ENCODE results near the gene MST1R. TPM values are rescaled to one million over a fixed set of nuclear protein-coding genes. Genes with fewer than 3 reads are reported as not detected.

MST1R gene
- total and polyA plus RNA-seq, 3 experiments from 2014 or later = 0.83 to 1.2 TPM; not detected in 1

DNA sequence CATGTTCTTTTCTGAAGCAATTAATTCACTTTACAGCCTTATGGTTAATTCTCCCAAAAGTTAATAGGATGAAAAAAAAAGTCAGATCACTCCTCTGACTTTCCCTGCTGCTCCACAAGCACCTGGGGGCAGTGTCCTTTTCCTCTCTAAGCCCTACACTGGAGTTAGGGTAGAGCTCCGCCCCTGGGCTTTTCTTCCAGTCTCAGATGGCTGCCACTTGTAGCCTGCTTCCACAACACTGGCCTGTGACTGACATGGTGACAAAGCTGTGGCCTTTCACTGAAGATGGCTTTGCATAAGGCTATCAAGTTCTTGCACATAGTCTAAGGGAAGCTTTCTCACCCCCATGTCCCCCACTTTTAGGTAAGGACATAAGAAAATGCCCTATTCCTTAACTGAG, 27.2 kb upstream of the MST1R start:
- H3K36me3 Mint-ChIP-seq = peaks cover 0 to 3% (median 1%) of the 10 kb centered on the region in 3 donors
- peaks cover 22% of the 10 kb centered on the region for H3K4me1 ChIP-seq (ENCODE audit: insufficient read depth, low read length)
- H3K9me3 Mint-ChIP-seq = no peaks in the 10 kb centered on the region
- H3K27me3 ChIP-seq (ENCODE audit: insufficient read depth, low read length, poor library complexity, severe bottlenecking) = no peaks in the 10 kb centered on the region
- H3K4me3 Mint-ChIP-seq = peak overlapping the region in 6 of 7 donors; percentile 29 to 69 (median 52)
- H3K9me3 ChIP-seq (ENCODE audit: low read length) = no peaks in the 10 kb centered on the region
- peak overlapping the region; percentile 76 for H3K27ac ChIP-seq (ENCODE audit: low read depth, low read length)
- H3K27me3 Mint-ChIP-seq = no peaks in the 10 kb centered on the region
- H3K27ac Mint-ChIP-seq = peak overlapping the region; percentile 6 to 87 (median 24)
- no peak for DNase-seq
- ChIA-PET CTCF (interaction anchor here (1.0 to 1.1 kb wide), 2 partner anchors 9 to 129 kb away, joined by 3 read pairs; partner anchors contain the start of gene RBM6), POLR2A (interaction anchor here (2.0 kb wide), 1 partner anchor 9 kb away, joined by 19 read pairs; the partner anchor contains the start of gene RBM6)
- H3K36me3 ChIP-seq (ENCODE audit: insufficient read depth, low read length) = no peaks in the 10 kb centered on the region
- peaks cover 21 to 36% (median 24%) of the 10 kb centered on the region in 3 donors for H3K4me1 Mint-ChIP-seq
- no peak overlapping the region for H3K4me3 ChIP-seq (ENCODE audit: low read length)

DNA sequence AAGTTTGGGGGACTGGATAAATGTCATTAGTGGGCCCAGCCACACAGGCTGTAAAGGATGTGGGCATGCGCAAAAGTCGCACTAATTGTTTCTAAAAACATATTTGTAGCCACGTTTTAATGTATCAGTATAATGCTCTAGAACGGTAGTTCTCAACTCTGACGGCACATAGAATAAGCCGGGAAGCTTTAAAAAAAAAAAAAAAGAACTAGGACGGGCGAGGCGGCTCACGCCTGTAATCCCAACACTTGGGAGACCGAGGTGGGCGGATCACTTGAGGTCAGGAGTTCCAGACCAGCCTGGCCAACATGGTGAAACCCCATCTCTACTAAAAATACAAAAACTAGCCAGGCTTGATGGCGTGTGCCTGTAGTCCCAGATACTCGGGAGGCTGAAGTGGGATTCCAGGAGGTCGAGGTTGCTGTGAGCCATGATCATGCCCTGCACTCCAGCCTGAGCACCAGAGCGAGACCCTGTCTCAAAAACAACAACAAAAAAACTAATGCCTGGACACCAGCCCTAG, 26.6 kb upstream of the MST1R start:
- Histone ChIP-seq H3K36me3 (ENCODE audit: insufficient read depth, low read length) (no peaks in the 10 kb centered on the region), H3K4me3 (ENCODE audit: low read length) (peak overlapping the region; percentile 97), H3K27me3 (ENCODE audit: insufficient read depth, low read length, poor library complexity, severe bottlenecking) (no peaks in the 10 kb centered on the region), H3K27ac (ENCODE audit: low read depth, low read length) (peak overlapping the region; percentile 76), H3K4me1 (ENCODE audit: insufficient read depth, low read length) (peaks cover 22% of the 10 kb centered on the region), H3K9me3 (ENCODE audit: low read length) (no peaks in the 10 kb centered on the region)
- POLR2A ChIA-PET = interaction anchor here (0.5 to 2.0 kb wide), 3 partner anchors 10 to 127 kb away, joined by 3 to 19 read pairs (median 5); partner anchors contain the start of genes INKA1 and RBM6
- Mint-ChIP-seq H3K4me3 (peak overlapping the region; percentile 80 to 92 (median 84)), H3K36me3 (peaks cover 0 to 3% (median 3%) of the 10 kb centered on the region in 3 donors), H3K9me3 (no peaks in the 10 kb centered on the region), H3K27ac (peak overlapping the region; percentile 84 to 96 (median 90)), H3K4me1 (peaks cover 22 to 39% (median 25%) of the 10 kb centered on the region in 3 donors), H3K27me3 (no peaks in the 10 kb centered on the region)
- CTCF ChIA-PET = interaction anchor here (1.2 to 1.3 kb wide), 2 partner anchors 9 to 13 kb away, joined by 3 to 11 read pairs; partner anchors contain the start of gene RBM6
- DNase-seq = no peak

DNA sequence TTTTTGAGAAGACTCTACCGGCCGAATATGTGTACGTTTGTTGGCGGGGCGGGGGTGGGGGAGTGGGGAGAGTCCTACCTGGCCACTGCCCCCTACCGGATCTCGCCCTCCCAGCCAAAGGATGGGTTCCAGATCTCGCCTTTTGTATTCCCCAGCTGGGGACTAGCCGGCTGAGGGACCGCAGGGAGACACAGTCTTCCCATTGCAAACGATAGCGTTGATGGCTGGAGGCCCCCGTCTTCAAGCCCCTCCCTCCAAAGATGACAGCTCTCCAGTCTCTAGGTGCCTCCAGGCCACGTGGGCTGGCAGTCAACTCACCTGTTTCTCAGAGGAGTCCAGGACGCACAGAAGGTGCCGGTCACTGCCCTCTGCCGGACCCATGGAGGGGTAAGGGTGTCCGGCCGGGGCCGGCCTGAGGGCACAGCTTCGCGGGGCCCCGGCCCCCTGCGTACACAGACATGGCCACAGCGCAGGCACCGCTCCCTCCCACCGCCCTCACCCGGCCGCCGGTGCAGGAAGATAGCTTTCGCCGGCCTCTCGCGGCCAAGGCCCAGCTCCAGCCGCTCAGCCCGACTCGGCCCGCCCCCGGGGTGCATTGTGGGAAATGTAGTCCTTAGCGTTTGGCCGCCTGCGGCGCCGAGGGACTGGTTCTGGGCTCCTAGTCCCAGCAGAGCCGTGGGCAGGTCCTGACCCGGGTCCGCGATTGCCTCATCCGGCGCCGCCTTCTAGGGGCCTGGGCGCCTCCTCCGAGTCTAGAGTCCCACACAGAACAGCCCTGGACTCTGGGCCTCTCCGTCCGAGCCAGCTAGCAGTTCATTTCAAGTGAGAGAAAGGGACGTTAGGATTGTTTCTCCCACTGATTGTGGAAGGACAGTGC, 25.9 kb upstream of the MST1R start, which contains the start of gene MON1A:
MON1A (minus strand) TSS at position 521 of the 877 bp plus-strand sequence. CDS start 16,465 bp downstream, outside the sequence.
- ChIA-PET CTCF (interaction anchor here (0.7 to 1.3 kb wide), 3 partner anchors 10 to 127 kb away, joined by 3 to 11 read pairs (median 3); partner anchors contain the start of gene RBM6), POLR2A (interaction anchor here (0.5 to 2.0 kb wide), 4 partner anchors 10 to 175 kb away, joined by 3 to 19 read pairs (median 4); partner anchors contain the start of genes INKA1 and RBM6)
- Mint-ChIP-seq H3K27me3 (no peaks in the 10 kb centered on the region), H3K9me3 (no peaks in the 10 kb centered on the region), H3K27ac (peak within 1 kb of the TSS; percentile 84 to 96 (median 90)), H3K4me1 (peaks cover 22 to 42% (median 25%) of the 10 kb centered on the region in 3 donors), H3K36me3 (peaks cover 0 to 7% (median 3%) of the 10 kb centered on the region in 3 donors), H3K4me3 (peak within 1 kb of the TSS; percentile 80 to 92 (median 84))
- Histone ChIP-seq H3K4me1 (ENCODE audit: insufficient read depth, low read length) (peaks cover 22% of the 10 kb centered on the region), H3K9me3 (ENCODE audit: low read length) (no peaks in the 10 kb centered on the region), H3K36me3 (ENCODE audit: insufficient read depth, low read length) (no peaks in the 10 kb centered on the region), H3K4me3 (ENCODE audit: low read length) (peak within 1 kb of the TSS; percentile 97), H3K27ac (ENCODE audit: low read depth, low read length) (peak within 1 kb of the TSS; percentile 76), H3K27me3 (ENCODE audit: insufficient read depth, low read length, poor library complexity, severe bottlenecking) (no peaks in the 10 kb centered on the region)
- DNase-seq = peak; percentile 77 to 89 (median 80)

DNA sequence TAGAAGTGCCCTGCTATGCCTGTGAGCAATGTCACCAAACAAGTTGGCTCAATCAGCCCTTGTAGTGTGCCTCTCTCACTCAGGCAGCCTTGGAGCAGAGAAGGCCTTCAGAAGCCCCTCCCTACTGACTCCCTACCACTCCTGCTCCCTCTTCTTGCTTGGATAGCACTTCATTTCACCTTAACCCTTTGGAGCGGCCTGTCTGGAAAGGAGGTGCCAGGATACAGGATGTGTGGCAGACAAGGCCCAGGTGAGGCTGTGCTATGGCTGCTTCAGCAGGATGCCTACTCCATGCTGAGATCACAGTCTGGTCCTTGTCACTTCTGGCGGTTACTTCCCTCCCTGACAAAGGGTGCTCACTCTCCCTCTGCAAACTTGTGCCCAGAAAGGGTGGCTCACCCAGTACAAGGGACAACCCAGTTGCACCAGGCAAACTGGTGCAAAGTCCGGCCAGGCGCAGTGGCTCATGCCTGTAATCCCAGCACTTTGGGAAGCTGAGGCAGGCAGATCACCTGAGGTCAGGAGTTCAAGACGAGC, 24.9 kb upstream of the MST1R start:
- Mint-ChIP-seq H3K4me3 (peak overlapping the region; percentile 80 to 92 (median 84)), H3K27ac (peak overlapping the region; percentile 41 to 96 (median 84)), H3K9me3 (no peaks in the 10 kb centered on the region), H3K36me3 (peaks cover 0 to 14% (median 3%) of the 10 kb centered on the region in 3 donors), H3K4me1 (peaks cover 22 to 43% (median 25%) of the 10 kb centered on the region in 3 donors), H3K27me3 (no peaks in the 10 kb centered on the region)
- Histone ChIP-seq H3K9me3 (ENCODE audit: low read length) (no peaks in the 10 kb centered on the region), H3K36me3 (ENCODE audit: insufficient read depth, low read length) (no peaks in the 10 kb centered on the region), H3K27me3 (ENCODE audit: insufficient read depth, low read length, poor library complexity, severe bottlenecking) (no peaks in the 10 kb centered on the region), H3K27ac (ENCODE audit: low read depth, low read length) (no peak overlapping the region), H3K4me1 (ENCODE audit: insufficient read depth, low read length) (peaks cover 22% of the 10 kb centered on the region), H3K4me3 (ENCODE audit: low read length) (no peak overlapping the region)
- ChIA-PET CTCF (interaction anchor here (0.7 to 1.2 kb wide), 2 partner anchors 15 to 126 kb away, joined by 3 read pairs; no protein-coding TSS in a partner anchor), POLR2A (interaction anchor here (2.0 kb wide), 1 partner anchor 11 kb away, joined by 19 read pairs; the partner anchor contains the start of gene RBM6)
- no peak for DNase-seq

DNA sequence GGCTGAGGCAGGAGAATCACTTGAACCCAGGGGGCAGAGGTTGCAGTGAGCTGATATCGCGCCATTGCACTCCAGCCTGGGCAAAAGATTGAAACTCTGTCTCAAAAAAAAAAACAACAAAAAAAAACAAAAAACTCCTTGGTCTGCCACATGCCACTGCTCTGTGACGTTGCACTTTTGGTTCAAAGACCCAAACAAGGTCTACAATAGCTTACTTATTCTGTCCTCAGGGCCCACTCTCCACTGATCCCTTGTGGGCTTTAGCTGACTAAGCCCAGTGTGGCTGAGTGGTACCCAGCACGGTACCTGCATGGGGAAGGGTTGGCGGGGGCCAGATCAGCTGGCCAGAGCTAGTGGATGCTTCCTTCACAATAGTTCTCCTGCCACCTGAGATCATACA, 24.1 kb upstream of the MST1R start:
- no peak overlapping the region for H3K4me3 ChIP-seq (ENCODE audit: low read length)
- no peaks in the 10 kb centered on the region for H3K27me3 ChIP-seq (ENCODE audit: insufficient read depth, low read length, poor library complexity, severe bottlenecking)
- H3K36me3 ChIP-seq (ENCODE audit: insufficient read depth, low read length) = no peaks in the 10 kb centered on the region
- DNase-seq = no peak
- POLR2A ChIA-PET = no interaction called here
- CTCF ChIA-PET = interaction anchor here (1.2 to 1.7 kb wide), 2 partner anchors 11 to 23 kb away, joined by 3 read pairs; no protein-coding TSS in a partner anchor
- peak overlapping the region in 4 of 7 donors; percentile 16 to 88 (median 81) for H3K4me3 Mint-ChIP-seq
- no peaks in the 10 kb centered on the region for H3K27me3 Mint-ChIP-seq
- H3K4me1 ChIP-seq (ENCODE audit: insufficient read depth, low read length) = peaks cover 22% of the 10 kb centered on the region
- H3K9me3 ChIP-seq (ENCODE audit: low read length) = no peaks in the 10 kb centered on the region
- H3K4me1 Mint-ChIP-seq = peaks cover 22 to 43% (median 25%) of the 10 kb centered on the region in 3 donors
- peak overlapping the region in 1 of 8 donors; percentile 50 for H3K27ac Mint-ChIP-seq
- H3K9me3 Mint-ChIP-seq = no peaks in the 10 kb centered on the region
- no peak overlapping the region for H3K27ac ChIP-seq (ENCODE audit: low read depth, low read length)
- peaks cover 0 to 14% (median 3%) of the 10 kb centered on the region in 3 donors for H3K36me3 Mint-ChIP-seq

DNA sequence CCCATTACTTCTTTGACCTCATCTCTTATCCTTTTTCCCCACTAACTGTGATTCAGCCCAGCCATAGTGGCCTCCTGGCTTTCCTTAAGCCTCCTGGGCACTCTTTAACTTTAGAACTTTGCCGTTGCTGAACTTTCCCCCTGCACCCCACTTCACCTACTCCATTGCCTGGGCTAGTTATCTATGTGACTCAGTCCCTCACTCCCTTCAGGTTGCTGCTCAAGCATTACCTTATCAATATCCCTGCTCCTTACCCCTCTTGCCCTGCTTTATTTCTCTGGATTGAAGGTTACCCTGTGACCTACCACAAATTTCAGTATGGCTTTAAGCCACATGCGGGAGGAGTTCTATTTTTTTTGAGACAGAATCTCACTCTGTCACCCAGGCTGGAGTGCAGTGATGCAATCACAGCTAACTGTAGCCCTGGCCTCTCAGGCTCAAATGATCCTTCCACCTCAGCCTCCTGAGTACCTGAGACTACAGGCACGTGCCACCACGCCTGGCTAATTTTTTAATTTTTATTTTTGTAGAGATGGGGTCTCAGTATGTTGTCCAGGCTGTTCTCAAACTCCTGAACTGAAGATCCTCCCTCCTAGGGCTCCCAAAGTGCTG, 22.6 kb upstream of the MST1R start:
- H3K27me3 ChIP-seq (ENCODE audit: insufficient read depth, low read length, poor library complexity, severe bottlenecking) = no peaks in the 10 kb centered on the region
- H3K4me1 ChIP-seq (ENCODE audit: insufficient read depth, low read length) = peaks cover 22% of the 10 kb centered on the region
- Mint-ChIP-seq H3K27me3 (no peaks in the 10 kb centered on the region), H3K9me3 (no peaks in the 10 kb centered on the region), H3K4me3 (peak overlapping the region in 1 of 7 donors; percentile 5), H3K4me1 (peaks cover 22 to 43% (median 25%) of the 10 kb centered on the region in 3 donors), H3K36me3 (peaks cover 0 to 14% (median 3%) of the 10 kb centered on the region in 3 donors), H3K27ac (peak overlapping the region in 4 of 8 donors; percentile 52 to 90 (median 76))
- CTCF ChIA-PET = interaction anchor here (1.4 to 1.7 kb wide), 2 partner anchors 20 to 22 kb away, joined by 3 read pairs; no protein-coding TSS in a partner anchor
- DNase-seq = no peak
- H3K36me3 ChIP-seq (ENCODE audit: insufficient read depth, low read length) = no peaks in the 10 kb centered on the region
- H3K27ac ChIP-seq (ENCODE audit: low read depth, low read length) = no peak overlapping the region
- H3K9me3 ChIP-seq (ENCODE audit: low read length) = no peaks in the 10 kb centered on the region
- POLR2A ChIA-PET = no interaction called here
- no peak overlapping the region for H3K4me3 ChIP-seq (ENCODE audit: low read length)

DNA sequence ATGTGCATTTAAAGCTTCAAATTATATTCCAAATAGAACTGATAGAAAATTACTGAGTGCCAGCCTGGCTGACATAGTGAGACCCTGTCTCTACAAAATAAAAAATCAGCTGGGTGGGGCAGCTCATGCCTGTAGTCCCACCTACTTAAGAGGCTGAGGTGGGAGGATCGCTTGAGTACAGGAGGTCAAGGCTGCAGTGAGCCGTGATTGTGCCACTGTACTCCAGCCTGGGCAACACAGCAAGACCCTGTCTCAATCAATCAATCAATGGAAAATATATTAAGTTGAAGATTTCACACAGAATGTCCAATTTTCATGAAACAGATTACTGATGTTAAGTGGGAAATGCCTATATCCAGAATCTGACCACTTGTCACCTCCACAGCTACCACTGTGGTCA, 21.8 kb upstream of the MST1R start:
- no peak overlapping the region for H3K4me3 Mint-ChIP-seq
- Histone ChIP-seq H3K27me3 (ENCODE audit: insufficient read depth, low read length, poor library complexity, severe bottlenecking) (no peaks in the 10 kb centered on the region), H3K4me1 (ENCODE audit: insufficient read depth, low read length) (peaks cover 21% of the 10 kb centered on the region), H3K9me3 (ENCODE audit: low read length) (no peaks in the 10 kb centered on the region), H3K27ac (ENCODE audit: low read depth, low read length) (no peak overlapping the region), H3K36me3 (ENCODE audit: insufficient read depth, low read length) (no peaks in the 10 kb centered on the region), H3K4me3 (ENCODE audit: low read length) (no peak overlapping the region)
- no peak for DNase-seq
- POLR2A ChIA-PET = no interaction called here
- peaks cover 20 to 40% (median 25%) of the 10 kb centered on the region in 3 donors for H3K4me1 Mint-ChIP-seq
- H3K36me3 Mint-ChIP-seq = peaks cover 0 to 14% (median 3%) of the 10 kb centered on the region in 3 donors
- peak overlapping the region in 3 of 8 donors; percentile 8 to 77 (median 74) for H3K27ac Mint-ChIP-seq
- CTCF ChIA-PET = interaction anchor here (1.4 kb wide), 1 partner anchor 19 kb away, joined by 3 read pairs; no protein-coding TSS in a partner anchor
- H3K9me3 Mint-ChIP-seq = no peaks in the 10 kb centered on the region
- H3K27me3 Mint-ChIP-seq = no peaks in the 10 kb centered on the region

Data from CD8-positive, alpha-beta memory T cell (primary cell).